Kidney (tissue), 14 donors: Measurements from ENCODE around the gene PIGC. TPM values are rescaled to one million over a fixed set of nuclear protein-coding genes. Genes with fewer than 3 reads are reported as not detected.

Source experiments
- DNase-seq, 5 donors: peaks; one replicate each; pipeline ENCODE4 v3.0.0-alpha.2; 2013 to 2020
- FAIRE-seq: peaks from 2 replicates; lab custom pipeline; 2012; peaks lifted over from hg19 to GRCh38; lab: Jason Lieb, UNC
- H3K27ac ChIP-seq, 2 donors: one replicate each; pipeline ENCODE4 v1.7.0; 2013; ENCODE audit warnings: low read depth in 2 of 2, low read length in 2 of 2, inconsistent platforms in 1 of 2
- H3K27me3 ChIP-seq: one replicate; pipeline ENCODE4 v1.7.1; 2013; ENCODE audit warnings: low read length, inconsistent platforms; ENCODE audit not compliant: control insufficient read depth, insufficient read depth
- H3K36me3 ChIP-seq, 3 donors: one replicate each; pipeline versions ENCODE4 v1.7.0 to v1.7.1; 2013; ENCODE audit warnings: low read length in 3 of 3, control low read depth in 1 of 3, inconsistent platforms in 1 of 3; ENCODE audit not compliant: insufficient read depth in 3 of 3, control insufficient read depth in 2 of 3
- H3K4me1 ChIP-seq, 3 donors: one replicate each; pipeline versions ENCODE4 v1.7.0 to v1.7.1; 2013; ENCODE audit warnings: low read length in 3 of 3, inconsistent platforms in 1 of 3, low read depth in 1 of 3; ENCODE audit not compliant: control insufficient read depth in 2 of 3, insufficient read depth in 2 of 3
- H3K4me3 ChIP-seq, 3 donors: one replicate each; pipeline versions ENCODE4 v1.7.0 to v1.8.1; 2013; ENCODE audit warnings: low read length in 3 of 3, control low read depth in 1 of 3, inconsistent platforms in 1 of 3
- H3K9ac ChIP-seq, 3 donors: one replicate each; pipeline versions ENCODE4 v1.7.0 to v1.7.1; 2013; ENCODE audit warnings: low read length in 3 of 3, control low read depth in 1 of 3, inconsistent platforms in 1 of 3
- H3K9me3 ChIP-seq, 3 donors: one replicate each; pipeline versions ENCODE4 v1.7.0 to v1.7.1; 2013; ENCODE audit warnings: low read length in 3 of 3, control low read depth in 1 of 3, inconsistent platforms in 1 of 3; ENCODE audit not compliant: control insufficient read depth in 2 of 3, insufficient read depth in 1 of 3
- CTCF ChIP-seq: IDR thresholded peaks from 3 replicates; pipeline ENCODE4 v1.5.1; 2012; ENCODE audit warnings: mild to moderate bottlenecking, moderate library complexity, borderline replicate concordance; ENCODE audit not compliant: insufficient read depth; ENCODE audit errors: extremely low read depth
- intact Hi-C: fragments of 100-400 bp; cut with DNase I; formaldehyde crosslinking; loops from one replicate; pipeline ENCODE4 v1.11.1; 2022
- polyA plus RNA-seq: library from polyadenylated mRNA; stranded (reverse); fragments of 350-450 nt; fragmentation: Illumina TruSeq; extraction: RNeasy Lipid Tissue Mini Kit (QIAGEN cat#74804); gene quantifications from one replicate; pipeline ENCODE4 v1.2.3, GENCODE V29; 2014; ENCODE audit warnings: low read depth, low replicate concordance; ENCODE audit not compliant: insufficient read depth
- total RNA-seq: library from RNA; stranded (reverse); fragmentation: NEBNext Ultra II Directional; extraction: Animal tissue kit (Norgen Biotek cat#: 25700); gene quantifications from one replicate; pipeline ENCODE4 v1.2.1, GENCODE V29; 2021
- donor health status: control.
- donor health status: control.
- donor health status: control.
- donor health status: control.
- donor health status: control.
- donor health status: DM: yes; HTN: yes; CAD: no.
- donor health status: Normal renal cell carcinoma (clear cell type).

Gene PIGC
- total and polyA plus RNA-seq, 2 donors from 2014 or later = 27.6 to 28.6 TPM

- intact Hi-C loops = no loop called here
- H3K36me3 ChIP-seq = no peaks in the 10 kb centered on the region
- no peak for DNase-seq
- peaks cover 0 to 3% (median 0%) of the 10 kb centered on the region in 3 donors for H3K4me1 ChIP-seq
- no peaks in the 10 kb centered on the region for H3K9me3 ChIP-seq
- no peaks in the 10 kb centered on the region for H3K27me3 ChIP-seq
- no peak for FAIRE-seq
- TF ChIP-seq CTCF = no peak
- H3K9ac ChIP-seq = no peak overlapping the region
- H3K4me3 ChIP-seq = no peak overlapping the region
- H3K27ac ChIP-seq = no peak overlapping the region
Observed at GRCh38 chr1:172417557-172417956, 26.3 kb downstream of the PIGC start.

GRCh38 chr1:172416496-172417035 is 27.3 kb downstream of the PIGC start:
- H3K36me3 ChIP-seq = no peaks in the 10 kb centered on the region
- no peak overlapping the region for H3K9ac ChIP-seq
- H3K27ac ChIP-seq = no peak overlapping the region
- intact Hi-C loops = no loop called here
- peak in 3 of 5 donors; percentile 13 to 69 (median 54) for DNase-seq
- no peak for FAIRE-seq
- TF ChIP-seq CTCF = no peak
- H3K27me3 ChIP-seq = no peaks in the 10 kb centered on the region
- peaks cover 0 to 3% (median 0%) of the 10 kb centered on the region in 3 donors for H3K4me1 ChIP-seq
- H3K9me3 ChIP-seq = no peaks in the 10 kb centered on the region
- no peak overlapping the region for H3K4me3 ChIP-seq

- no peak for FAIRE-seq
- no peak overlapping the region for H3K4me3 ChIP-seq
- H3K36me3 ChIP-seq = no peaks in the 10 kb centered on the region
- peaks cover 0 to 3% (median 0%) of the 10 kb centered on the region in 3 donors for H3K4me1 ChIP-seq
- no peak overlapping the region for H3K27ac ChIP-seq
- no peak overlapping the region for H3K9ac ChIP-seq
- no peaks in the 10 kb centered on the region for H3K27me3 ChIP-seq
- DNase-seq = no peak
- intact Hi-C loops = no loop called here
- no peak for TF ChIP-seq CTCF
- H3K9me3 ChIP-seq = no peaks in the 10 kb centered on the region
Observed at GRCh38 chr1:172414331-172414730, 29.5 kb downstream of the PIGC start.
